GM18526 (cell line): ENCODE measurements around the gene SNX9.

ENCODE experiments used
- POLR2A ChIP-seq: IDR thresholded peaks from 3 replicates; pipeline ENCODE4 v1.6.1; 2011; ENCODE audit not compliant: insufficient read length; ENCODE audit errors: extremely low read depth

The SNX9 gene

GRCh38 chr6:157909282-157909664 is 86.2 kb downstream of the SNX9 start:
- TF ChIP-seq POLR2A = no peak

DNA sequence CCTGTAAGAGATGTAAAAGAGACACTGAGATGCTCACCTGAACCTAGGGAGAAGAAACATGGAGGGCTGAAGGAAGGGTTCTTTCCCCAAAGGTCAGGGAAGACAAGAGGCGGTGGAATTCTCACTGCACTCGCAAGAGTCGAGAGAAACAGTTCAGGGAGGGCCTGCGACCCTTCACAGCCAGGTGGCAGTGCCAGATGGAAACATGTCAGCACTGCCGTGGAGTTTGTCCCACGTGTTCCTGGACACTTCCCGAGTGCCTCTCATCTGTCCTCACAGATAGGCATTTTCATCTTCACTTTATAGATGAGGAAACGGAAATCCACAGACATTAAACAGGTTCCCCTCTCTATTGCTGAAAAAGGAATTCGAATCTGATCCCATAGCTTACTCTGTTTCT is 88.2 kb downstream of the SNX9 start:
- no peak for TF ChIP-seq POLR2A

GRCh38 chr6:157911786-157912185 is 88.7 kb downstream of the SNX9 start:
- TF ChIP-seq POLR2A = no peak

DNA sequence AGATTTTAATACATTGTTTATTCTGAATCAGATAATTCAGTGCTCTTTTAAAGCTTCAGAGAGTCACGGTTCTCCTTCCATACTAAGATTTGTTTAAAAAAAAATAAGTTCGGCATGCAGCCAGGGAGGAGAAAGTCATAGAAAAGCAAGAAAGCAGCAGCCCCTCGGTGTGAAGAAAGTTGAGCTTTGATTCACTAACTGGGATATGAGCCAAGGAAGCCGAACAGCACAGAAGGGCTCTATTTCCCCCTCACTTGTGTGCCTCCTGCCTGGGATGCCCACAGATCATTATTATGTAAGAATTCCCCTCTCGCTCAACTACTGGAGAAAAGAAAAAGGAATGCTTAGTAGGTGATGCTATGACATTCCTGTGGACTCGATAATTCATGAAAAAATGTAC is 89.3 kb downstream of the SNX9 start:
- no peak for TF ChIP-seq POLR2A

- no peak for TF ChIP-seq POLR2A
These were observed 98.8 kb downstream of the SNX9 start for GRCh38 chr6:157921685-157922367.

GRCh38 chr6:157925771-157926170 is 102.7 kb downstream of the SNX9 start:
- TF ChIP-seq POLR2A = no peak

DNA sequence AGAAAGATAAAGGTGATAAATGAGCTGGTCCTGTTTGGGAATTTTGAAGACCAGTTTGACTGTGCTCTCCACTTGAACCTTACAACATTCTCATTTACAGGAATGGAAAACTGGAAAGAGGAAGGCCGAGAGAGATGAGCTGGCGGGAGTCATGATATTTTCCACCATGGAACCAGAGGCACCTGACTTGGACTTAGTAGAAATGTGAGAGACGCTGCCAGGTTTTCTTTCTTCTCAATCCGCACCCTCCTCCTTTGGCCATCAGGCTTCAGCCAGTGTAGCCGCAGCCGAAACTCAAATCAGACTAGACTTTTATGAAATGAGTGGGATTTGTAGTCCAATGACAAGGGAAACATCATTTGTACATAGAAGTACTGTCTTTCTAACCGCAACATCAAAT is 104.0 kb downstream of the SNX9 start:
- TF ChIP-seq POLR2A = no peak

GRCh38 chr6:157928428-157928827 is 105.4 kb downstream of the SNX9 start:
- no peak for TF ChIP-seq POLR2A

DNA sequence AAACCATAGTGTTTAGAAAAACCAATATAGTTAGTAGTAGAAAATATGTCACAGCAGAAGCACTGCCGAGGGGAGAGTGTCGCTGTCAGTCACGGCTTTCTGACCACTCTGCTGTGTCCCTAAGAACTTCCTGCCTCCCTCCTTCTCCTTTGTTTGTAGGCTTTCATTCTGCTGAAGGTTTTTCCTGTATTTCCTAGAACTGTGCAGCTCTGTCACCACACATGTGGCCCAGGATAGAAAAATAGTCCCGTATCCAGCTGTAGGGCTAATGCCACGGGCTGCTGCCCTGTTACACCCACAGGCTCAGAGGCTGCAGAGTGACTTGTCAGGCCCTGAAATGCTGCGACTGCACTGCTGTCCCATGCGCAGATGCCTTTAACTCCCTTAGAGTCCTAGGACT is 106.0 kb downstream of the SNX9 start:
- no peak for TF ChIP-seq POLR2A

- no peak for TF ChIP-seq POLR2A
These were observed 106.8 kb downstream of the SNX9 start for GRCh38 chr6:157929765-157930319.

DNA sequence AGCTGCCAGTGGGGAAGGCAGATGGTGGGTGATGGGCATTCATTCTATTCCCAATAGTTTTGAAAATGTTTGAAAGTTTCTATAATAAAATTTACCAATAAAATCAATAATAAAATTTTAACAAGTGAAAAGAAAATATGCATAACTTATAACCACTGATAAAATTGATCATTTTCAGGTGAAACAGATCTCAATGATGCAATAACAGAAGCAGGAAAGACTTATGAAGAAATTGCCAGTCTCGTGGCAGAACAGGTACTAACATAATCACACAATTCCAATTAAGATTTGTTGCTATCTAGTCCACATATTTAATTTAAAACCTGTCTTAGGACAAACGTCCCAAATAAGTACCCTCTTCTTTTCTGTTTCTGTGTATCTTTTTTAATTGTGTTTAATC is 112.7 kb downstream of the SNX9 start:
- no peak for TF ChIP-seq POLR2A

GRCh38 chr6:157937318-157937717 is 114.3 kb downstream of the SNX9 start:
- no peak for TF ChIP-seq POLR2A

DNA sequence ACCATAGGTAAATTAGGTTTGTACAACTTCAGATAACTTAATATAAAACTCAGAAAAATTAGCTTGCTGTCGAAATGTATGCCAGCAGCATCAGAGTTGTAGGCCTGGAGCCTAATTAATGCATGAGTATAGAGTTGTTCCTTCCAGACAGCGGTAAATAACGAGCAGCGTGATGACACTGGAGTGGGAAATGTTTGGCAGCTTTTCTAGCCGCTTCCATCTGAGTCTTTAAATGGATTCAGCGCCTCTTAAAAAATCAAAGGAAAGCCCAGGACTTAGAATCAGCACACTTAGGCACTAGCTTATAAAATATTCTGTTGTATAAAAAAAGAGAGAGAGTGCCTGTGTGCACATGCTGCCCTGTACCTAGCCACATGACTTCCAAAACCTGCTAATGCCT is 114.9 kb downstream of the SNX9 start:
- TF ChIP-seq POLR2A = no peak

GRCh38 chr6:157941101-157941863 is 118.2 kb downstream of the SNX9 start:
- TF ChIP-seq POLR2A = no peak

DNA sequence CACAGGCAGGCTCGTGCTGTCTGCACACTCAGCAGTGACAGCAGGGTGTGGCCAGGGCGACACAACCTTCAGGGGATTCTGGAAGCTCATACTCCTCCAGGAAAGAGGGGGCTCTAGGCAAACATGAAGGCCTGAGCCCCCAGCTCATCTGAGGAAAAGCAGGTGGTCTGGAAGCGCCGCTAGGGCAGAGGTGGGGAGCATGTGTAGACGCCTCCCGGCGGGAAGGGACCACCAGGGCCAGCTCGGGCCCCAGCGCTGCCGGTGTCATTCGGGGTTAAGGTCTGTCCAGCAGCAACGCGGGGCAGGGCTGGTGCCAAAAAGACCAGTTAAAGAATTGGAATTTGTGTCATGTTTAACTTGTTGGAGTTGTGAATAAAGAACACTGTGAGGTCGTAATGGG is 119.3 kb downstream of the SNX9 start:
- TF ChIP-seq POLR2A = no peak

DNA sequence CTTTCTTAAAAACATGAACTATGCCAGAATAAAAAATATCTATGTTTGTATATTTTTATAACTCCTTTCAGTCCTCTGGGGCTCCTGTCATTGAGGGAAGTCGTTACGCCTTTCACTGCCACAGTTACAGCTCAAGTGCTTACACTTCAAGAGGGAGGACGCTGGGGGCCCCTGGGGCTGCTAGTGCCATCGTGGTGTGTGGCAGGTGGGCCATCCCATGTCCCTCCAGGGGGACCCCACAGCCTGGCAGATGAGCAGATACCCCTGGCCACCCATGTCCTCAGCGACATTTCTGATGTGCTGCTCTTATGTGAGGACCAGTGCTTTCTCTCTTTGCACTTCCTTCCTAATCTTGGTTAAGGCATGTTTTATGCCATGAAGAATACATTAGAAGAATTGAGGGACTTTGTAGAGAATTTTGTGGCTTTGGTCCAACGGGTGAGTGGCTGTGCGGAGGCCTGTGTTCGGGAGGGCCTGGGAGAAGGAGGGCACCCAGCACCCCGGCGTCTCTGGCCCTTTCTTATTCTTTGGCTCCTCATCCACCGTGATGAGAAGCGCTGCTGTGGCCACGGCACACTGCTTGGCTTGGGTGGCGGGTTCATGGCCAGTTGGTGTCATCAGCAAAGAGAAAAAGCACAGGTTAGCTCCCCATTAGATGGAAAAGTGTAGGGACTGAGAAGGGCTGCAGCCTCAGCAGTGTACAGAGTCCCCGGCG is 120.4 kb downstream of the SNX9 start:
- TF ChIP-seq POLR2A = no peak

DNA sequence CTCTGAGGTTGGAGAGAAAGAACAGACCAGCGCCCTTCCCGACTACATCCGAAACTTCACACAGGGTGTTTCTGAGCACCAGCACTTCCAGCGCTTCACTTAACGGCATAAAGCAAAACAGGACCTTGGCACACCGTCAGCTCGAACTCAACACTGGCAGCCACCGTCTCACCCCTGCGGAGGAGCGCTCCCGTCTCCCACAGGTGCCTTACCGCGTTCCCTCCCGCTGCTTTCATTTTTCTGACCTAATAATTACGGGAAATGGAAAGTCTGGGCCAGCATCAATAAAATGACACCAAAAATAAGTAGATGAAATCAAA is 120.9 kb downstream of the SNX9 start:
- no peak for TF ChIP-seq POLR2A
